Hematopoietic multipotent progenitor cell treated with erythropoietin and hydrocortisone succinate and interleukin-3 and kit ligand, for 15 days (in vitro differentiated cells): ENCODE measurements around the gene ZBTB46.

Source experiments
- DNase-seq: peaks from one replicate; pipeline ENCODE4 v3.0.0-alpha.2; 2015; ENCODE audit warnings: low spot score

ZBTB46 gene

DNA sequence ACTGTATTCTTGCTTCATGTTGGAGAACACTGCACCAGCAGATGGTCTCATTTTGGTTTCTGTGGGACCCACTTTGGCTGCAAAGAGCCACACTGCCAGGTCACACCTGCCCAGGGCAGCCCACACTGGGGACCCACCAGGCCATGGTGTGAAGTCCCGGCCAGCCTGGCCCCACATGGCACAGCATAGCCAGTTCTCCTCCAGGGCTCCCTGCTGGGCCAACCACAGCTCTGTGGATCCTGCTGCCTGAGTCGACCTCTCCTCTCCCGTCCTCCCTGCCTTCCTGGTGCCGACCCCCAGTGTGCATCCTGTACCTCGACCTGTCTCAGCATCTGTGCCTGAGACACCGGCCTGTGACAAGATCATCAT is 126.3 kb downstream of the ZBTB46 start:
- DNase-seq = no peak

DNA sequence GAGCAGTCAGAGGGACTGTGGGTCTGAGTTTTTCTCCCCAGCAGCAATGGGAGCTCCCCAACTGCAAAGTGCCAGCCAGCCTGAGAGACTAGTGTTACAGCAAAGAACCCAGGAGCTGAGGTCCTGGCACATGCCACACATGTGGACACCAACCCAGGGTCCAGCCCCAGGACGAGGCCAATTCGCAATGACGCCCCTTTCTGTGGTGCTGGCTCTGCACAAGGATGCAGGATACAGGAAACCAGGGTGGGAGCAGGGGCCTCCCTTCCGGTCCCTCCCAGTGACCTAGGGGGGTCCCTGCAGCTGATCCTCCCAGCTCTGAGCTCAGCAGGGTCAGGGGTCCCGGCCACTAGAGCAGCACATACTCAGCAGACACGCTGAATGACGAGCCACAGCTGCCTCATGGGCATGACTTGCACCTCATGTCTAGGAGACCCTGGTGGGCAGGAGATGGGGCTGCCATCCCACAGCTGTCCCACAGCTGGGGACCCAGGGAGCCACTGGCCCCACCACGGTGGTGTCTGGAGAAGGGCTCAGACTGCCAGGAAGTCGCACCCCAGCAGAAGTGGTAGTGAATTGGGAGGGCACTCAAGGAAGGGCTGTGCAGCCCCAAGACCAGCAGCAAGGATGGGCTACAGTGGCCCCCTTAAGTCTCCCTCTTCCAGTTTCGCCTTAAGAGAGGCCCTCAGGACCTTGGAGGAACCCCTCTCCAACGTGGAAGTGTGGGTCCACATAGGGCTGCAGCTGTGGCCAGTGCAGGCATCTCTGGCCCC is 126.9 kb downstream of the ZBTB46 start:
- DNase-seq = no peak

DNA sequence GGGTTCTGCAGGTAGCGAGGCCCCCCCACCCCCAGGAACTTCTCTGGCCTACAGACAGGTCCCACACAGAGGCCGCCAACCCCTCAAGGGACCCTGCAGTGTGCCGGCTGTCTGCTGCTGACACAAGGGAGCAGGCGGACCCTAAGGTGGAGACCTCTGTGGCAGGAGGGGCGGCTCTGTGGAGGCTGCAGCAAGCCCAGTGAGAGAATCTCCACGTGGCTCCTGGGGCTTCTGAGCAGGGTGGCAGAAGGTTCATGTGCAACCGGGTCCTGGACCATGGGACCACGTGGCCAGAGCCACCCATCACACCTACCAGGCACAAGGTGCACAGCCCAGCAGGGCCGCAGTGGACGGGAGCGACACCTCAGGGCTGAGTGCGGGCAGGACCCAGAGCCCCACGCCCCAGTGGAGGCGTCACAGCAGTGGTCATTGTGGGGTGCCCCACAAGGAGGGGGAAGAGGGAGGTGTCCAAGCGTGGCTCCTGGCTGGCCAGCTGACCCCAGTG is 127.5 kb downstream of the ZBTB46 start:
- no peak for DNase-seq

DNA sequence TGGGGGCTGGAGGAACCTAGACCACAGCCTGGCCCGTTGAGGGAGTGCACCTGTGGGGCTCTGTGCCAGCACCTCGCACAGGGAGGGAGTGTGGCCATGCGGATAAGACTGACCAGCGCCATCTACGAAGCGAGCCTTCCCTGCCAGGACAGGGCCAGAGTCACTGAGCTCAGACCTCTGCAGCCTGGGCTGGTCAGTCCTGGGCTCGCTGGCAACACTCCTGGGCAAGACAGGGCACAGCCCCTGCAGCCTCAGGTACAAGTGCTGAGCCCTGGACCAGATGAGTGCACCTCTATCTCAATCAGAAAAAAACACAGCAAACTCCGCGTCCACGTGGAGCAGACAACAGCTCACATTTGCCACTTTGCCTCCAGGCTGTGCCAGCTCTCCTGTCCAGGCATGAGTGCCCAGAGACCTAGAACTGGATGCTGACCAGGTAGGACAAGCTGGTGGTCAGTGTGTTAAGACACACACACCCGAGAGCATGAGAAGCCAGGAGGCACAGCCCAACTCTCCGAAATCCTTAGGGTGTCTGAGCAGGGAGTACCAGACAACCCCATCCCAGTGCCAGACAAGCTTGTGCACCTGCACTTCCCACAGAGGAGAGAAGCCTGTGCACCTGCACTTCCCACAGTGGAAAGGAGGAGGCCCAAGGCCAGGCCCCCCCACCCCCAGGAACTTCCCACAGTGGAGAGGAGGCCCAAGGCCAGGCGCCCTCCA is 128.2 kb downstream of the ZBTB46 start:
- DNase-seq = no peak

DNA sequence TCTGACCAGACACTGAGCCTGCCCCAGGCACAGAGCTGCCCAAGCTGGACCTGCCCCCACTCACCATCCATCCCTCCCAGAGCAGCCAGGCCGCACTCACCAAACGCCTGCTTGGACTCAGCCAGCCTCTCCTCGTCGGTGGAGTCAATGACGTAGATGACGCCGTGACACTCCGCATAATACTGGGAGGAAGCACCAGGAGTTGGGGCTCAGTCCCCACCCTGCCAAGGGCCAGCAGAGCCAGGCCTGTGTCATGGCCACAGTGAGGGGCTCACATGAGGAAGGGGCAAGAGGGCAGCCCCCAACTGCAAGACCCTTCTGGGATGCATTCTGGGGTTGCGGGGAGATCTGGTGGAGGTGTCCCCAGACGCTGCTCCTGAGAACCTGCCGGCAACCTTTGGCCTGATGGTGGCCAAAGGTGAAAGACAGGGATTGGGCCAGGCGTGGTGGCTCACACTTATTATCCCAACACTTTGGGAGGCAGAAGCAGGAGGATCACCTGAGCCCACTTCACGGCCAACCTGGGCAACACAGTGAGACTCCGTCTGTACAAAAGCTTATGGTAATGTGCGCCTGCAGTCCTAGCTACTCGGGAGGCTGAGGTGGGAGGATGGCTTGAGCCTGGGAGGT is 128.9 kb downstream of the ZBTB46 start:
- no peak for DNase-seq

DNA sequence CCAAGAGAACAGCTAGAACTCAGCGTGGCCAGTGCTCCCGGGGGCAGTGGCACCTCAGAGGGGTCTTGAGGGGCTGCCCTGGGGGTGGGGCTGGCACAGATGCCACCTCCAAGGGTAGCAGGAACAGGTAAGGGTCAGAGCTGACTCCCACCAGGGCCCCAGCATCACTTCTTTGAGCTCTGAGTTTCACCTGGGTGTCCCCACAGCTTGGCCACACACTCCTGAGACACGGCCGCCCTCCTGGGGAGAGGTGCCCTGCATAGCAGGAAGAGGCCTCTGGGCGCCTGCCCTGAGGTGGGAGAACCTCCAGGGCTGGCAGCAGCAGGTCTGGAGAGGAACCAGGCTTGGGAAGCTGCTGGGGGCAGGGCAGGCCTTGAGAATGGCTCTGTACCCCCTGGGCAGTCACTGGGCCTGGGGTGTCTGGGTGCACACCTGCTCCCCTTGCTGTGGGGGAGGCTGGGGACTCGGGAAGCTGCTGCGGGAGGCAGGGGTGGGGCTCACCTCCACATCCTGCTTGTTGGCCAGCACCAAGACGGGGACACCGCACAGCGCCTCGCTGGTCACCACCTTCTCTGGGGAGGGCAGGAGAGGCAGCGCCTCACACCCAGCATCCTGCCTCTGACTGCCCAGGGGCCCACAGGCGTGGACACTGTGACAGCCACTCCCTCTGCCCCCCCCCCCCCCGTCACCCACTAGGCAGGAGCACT is 129.6 kb downstream of the ZBTB46 start:
- DNase-seq = no peak

DNA sequence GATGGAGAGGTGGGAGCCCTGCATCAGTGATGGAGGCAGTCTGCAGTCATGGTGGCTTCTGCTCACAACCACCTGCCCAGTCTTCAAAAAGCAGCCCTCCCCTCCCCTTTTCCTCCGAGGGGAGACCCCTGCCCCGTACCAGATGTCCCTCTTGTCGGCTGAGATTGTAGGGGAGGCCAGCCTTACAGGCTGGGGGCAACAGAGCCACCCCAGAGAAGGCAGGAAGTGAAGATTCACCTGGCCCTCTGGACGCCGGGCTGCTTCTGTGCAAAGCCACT is 130.1 kb downstream of the ZBTB46 start:
- no peak for DNase-seq

DNA sequence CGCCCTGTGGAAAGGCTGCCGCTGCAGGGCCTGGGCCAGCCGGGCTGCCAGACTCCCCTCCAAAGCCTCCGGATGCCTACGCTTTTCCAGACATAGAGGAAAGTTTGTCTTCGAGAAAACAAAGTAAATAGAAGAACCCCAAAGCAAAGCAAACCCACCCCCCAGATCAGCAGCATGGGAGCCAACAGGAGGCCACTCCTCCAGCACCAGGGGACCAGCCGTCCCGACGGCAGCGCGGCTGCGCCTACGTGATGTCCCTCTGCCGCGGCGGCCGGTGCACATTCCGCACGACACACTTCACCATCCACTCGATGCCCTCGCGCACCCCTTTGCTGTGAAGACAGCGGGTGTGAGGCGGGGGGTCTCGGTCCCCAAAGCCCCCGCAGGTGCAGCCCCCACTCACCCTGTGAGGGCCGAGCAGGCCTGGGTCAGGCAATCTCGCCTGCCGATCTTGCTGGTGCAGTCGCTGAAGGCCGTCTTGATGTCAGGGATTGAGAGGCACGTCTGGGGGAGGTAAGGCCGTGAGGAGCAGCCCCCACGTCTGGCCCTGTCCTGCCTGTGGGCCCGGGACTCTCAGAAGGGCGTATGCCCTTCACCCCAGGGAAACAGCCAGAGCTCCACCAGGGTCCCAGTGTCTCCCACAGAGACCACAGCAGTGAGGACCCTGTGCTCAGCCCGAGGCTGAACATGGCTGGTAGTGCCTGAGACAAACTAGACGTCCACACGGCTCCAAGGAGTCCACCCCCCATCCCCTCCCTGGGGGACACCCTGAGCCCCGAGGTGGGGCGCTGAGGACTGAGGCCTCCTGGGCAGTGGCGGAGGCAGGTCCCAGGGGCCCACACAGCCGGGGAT is 130.6 kb downstream of the ZBTB46 start:
- DNase-seq = no peak

DNA sequence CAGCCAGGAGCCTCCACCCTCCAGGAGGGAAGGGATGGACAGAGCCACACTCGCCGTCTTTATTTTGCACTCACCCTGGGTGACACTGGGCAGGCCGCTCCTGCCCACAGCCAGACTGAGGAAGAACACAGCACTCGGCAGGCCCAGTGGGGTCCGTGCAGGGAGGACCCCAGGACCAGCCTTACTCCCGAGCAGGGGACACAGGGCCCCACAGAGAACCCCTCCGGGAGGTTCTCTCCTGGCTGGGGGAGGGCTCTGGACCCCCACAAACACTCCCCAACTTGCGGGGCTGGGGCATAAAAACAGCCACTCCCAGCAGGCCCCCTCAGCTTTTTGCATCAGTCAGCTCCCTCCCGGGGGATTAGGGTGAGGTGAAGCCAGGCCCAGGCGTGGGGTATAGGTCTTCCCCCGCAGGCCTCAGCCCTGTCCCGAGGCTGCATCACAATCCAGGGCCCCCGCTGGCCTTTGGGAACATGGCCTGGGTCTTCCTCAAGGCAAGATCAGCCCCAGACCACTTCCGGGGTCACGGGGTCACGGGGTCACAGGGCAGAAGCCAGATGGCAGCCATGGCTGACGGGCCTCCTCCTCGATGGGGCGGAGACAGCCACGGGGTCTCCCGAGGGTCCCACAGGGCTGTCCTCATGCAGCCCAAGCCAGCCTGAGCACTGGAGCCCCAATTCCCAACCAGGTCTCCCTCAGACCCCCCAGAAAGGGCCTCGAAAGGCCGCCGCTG is 131.4 kb downstream of the ZBTB46 start:
- DNase-seq = no peak

DNA sequence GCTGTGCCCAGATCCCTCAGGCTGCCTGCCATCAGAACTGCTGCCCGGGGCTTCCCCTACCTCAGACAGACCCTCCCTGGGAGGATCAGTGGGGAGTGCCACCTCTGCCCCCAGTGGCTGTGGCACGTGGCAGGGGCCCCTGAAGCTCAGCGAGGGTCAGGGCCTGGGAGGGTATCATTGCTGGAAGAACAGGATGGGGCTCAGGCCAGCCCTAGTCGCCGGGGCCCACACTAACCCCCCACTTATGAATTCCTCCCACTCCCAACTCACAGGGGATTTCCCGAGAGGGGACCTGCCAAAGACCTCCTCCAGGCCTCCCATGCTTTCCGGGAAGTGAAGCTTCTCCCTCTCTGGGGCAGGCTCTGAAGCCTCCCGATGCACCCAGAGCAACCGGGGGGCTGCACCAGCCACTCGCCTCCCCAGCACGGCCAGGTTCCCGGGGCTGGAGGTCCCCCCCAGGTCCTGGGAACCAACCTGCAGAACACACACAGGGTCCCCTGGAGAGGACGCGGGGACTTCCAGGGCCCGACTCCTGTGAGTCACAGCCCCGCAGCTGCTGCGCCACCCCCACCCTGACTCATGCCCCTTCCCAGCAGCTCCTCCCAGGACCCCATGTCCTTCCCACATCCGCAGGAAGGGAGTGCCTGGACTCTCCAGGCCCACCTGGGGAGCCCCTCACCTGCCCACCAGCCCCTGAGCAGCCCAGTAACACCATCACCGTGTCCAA is 132.2 kb downstream of the ZBTB46 start:
- no peak for DNase-seq

DNA sequence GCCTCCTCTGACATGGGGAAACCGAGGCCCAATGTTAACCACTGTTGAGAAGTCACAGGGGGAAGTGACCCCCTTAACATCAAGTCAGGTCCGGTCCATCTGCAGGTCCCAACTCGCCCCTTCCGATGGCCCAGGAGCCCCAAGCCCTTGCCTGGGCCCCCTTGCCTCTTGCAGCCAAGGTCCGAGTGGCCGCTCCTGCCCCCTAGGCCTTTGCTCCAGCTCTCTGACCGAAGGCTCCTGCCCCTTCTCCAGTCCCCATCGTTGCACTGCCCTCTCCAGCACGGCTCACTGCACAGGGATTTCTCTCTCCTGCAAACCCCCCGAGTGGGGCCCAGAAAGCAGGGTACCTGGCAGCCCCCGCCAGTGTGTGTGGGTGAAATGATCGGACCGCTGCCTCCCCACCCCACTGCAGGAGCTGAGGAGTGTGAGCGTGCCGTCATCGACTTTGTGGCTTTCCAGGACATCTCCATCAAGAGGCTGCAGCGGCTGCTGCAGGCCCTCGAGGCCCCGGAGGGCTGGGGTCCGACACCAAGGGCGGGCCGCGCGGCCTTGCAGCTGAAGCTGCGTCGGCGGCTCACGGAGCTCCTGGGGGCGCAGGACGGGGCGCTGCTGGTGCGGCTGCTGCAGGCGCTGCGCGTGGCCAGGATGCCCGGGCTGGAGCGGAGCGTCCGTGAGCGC is 133.1 kb downstream of the ZBTB46 start:
- no peak for DNase-seq

DNA sequence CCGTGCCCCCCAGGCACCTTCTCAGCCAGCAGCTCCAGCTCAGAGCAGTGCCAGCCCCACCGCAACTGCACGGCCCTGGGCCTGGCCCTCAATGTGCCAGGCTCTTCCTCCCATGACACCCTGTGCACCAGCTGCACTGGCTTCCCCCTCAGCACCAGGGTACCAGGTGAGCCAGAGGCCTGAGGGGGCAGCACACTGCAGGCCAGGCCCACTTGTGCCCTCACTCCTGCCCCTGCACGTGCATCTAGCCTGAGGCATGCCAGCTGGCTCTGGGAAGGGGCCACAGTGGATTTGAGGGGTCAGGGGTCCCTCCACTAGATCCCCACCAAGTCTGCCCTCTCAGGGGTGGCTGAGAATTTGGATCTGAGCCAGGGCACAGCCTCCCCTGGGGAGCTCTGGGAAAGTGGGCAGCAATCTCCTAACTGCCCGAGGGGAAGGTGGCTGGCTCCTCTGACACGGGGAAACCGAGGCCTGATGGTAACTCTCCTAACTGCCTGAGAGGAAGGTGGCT is 133.7 kb downstream of the ZBTB46 start:
- DNase-seq = no peak

DNA sequence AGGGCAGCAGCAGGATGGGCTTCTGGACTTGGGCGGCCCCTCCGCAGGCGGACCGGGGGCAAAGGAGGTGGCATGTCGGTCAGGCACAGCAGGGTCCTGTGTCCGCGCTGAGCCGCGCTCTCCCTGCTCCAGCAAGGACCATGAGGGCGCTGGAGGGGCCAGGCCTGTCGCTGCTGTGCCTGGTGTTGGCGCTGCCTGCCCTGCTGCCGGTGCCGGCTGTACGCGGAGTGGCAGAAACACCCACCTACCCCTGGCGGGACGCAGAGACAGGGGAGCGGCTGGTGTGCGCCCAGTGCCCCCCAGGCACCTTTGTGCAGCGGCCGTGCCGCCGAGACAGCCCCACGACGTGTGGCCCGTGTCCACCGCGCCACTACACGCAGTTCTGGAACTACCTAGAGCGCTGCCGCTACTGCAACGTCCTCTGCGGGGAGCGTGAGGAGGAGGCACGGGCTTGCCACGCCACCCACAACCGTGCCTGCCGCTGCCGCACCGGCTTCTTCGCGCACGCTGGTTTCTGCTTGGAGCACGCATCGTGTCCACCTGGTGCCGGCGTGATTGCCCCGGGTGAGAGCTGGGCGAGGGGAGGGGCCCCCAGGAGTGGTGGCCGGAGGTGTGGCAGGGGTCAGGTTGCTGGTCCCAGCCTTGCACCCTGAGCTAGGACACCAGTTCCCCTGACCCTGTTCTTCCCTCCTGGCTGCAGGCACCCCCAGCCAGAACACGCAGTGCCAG is 134.3 kb downstream of the ZBTB46 start, which contains the start of gene TNFRSF6B:
TSS of gene TNFRSF6B (plus strand) at position 25 of the 729 bp plus-strand sequence. CDS start at position 141, 116 bp downstream.
- no peak for DNase-seq

DNA sequence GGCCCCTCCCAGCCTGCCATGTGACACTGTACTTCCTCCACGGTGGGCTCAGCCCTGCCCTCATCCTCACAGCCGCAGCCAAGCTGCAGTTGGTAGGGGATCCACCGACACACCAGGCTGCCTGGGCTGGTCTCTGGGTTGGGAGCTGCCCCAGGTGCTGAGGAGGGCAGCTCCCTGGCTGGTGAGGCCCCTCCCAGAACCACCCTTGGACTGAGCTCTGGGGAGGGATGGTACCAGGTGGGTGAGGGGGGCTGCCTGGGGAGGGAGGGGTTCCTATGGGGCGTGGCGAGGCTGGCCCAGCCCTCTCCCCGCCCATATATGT is 134.8 kb downstream of the ZBTB46 start:
- no peak for DNase-seq

DNA sequence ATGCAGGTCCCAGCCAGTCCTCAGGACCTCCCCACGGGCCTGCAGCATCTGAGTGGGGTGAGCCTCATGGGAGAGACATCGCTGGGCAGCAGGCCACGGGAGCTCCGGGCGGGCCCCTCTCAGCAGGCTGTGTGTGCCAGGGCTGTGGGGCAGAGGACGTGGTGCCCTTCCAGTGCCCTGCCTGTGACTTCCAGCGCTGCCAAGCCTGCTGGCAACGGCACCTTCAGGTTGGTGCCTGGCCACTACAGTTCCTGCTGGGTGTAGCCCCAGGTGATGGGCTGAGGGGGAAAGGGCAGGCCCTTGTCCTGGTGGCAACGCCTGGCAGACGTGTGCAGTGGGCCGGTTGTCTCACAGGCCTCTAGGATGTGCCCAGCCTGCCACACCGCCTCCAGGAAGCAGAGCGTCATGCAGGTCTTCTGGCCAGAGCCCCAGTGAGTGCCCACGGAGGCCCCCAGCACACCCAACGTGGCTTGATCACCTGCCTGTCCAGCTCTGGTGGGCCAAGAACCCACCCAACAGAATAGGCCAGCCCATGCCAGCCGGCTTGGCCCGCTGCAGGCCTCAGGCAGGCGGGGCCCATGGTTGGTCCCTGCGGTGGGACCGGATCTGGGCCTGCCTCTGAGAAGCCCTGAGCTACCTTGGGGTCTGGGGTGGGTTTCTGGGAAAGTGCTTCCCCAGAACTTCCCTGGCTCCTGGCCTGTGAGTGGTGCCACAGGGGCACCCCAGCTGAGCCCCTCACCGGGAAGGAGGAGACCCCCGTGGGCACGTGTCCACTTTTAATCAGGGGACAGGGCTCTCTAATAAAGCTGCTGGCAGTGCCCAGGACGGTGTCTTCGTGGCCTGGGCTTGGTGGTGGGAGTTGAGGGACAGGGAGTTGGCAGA is 135.4 kb downstream of the ZBTB46 start:
- DNase-seq = no peak

DNA sequence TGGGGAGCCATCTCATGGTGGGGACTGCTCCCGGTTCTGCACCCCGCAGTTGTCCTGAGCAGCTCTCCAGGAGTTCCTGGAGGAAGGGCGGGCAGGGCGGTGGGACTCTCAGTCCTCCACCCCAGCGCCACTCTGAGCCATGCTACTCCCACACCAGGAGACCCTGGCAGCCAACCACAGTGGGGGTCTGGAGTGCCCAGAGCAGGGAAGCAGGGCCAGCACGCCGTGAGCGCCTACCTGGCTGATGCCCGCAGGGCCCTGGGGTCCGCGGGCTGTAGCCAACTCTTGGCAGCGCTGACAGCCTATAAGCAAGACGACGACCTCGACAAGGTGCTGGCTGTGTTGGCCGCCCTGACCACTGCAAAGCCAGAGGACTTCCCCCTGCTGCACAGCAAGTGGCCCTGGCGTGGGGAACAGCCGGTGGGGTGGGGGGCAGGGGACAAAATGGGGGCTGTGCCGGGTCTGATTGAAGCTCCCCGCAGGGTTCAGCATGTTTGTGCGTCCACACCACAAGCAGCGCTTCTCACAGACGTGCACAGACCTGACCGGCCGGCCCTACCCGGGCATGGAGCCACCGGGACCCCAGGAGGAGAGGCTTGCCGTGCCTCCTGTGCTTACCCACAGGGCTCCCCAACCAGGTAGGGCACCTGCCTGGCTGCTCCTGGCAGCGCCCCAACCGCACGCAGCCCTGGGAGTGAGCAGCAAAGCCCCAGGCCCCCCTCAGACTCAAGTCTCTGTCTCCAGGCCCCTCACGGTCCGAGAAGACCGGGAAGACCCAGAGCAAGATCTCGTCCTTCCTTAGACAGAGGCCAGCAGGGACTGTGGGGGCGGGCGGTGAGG is 136.3 kb downstream of the ZBTB46 start:
- no peak for DNase-seq
